Measurements from ENCODE around the gene ZNF587B.
"Not testable (repeated sequence)": the region's sequence is repeated elsewhere in the genome, so short reads cannot be mapped to it uniquely, and the experiment has no call there.

The ZNF587B gene

GRCh38 chr19:57817976-57818375, 12.1 kb upstream of the ZNF587B start:
- no peak for FAIRE-seq
- no peak for DNase-seq (ENCODE audit: insufficient read length, low spot score)

- no peak for FAIRE-seq
- DNase-seq (ENCODE audit: insufficient read length, low spot score) = no peak
Measured at GRCh38 chr19:57818378-57818777, 11.7 kb upstream of the ZNF587B start.

- FAIRE-seq (peak; percentile 66), DNase-seq (ENCODE audit: insufficient read length, low spot score) (peak; percentile 83)
Measured at GRCh38 chr19:57819475-57820148, 10.5 kb upstream of the ZNF587B start.

- no peak for DNase-seq (ENCODE audit: insufficient read length, low spot score)
- FAIRE-seq = no peak
Measured at GRCh38 chr19:57820599-57820998, 9.5 kb upstream of the ZNF587B start.

GRCh38 chr19:57821095-57821494, 9.0 kb upstream of the ZNF587B start:
- not testable (repeated sequence) for DNase-seq (ENCODE audit: insufficient read length, low spot score); FAIRE-seq

GRCh38 chr19:57821501-57821900, 8.6 kb upstream of the ZNF587B start:
- not testable (repeated sequence) for DNase-seq (ENCODE audit: insufficient read length, low spot score); FAIRE-seq

- DNase-seq (ENCODE audit: insufficient read length, low spot score); FAIRE-seq: not testable (repeated sequence)
Measured at GRCh38 chr19:57823155-57823554, 6.9 kb upstream of the ZNF587B start.

GRCh38 chr19:57823608-57824007, 6.5 kb upstream of the ZNF587B start:
- DNase-seq (ENCODE audit: insufficient read length, low spot score); FAIRE-seq: not testable (repeated sequence)

- no peak for DNase-seq (ENCODE audit: insufficient read length, low spot score)
- no peak for FAIRE-seq
Measured at GRCh38 chr19:57825511-57825910, 4.6 kb upstream of the ZNF587B start.

- DNase-seq (ENCODE audit: insufficient read length, low spot score) = no peak
Measured at GRCh38 chr19:57829316-57829715, 783 bp upstream of the ZNF587B start.

GRCh38 chr19:57836991-57837390, 6.9 kb downstream of the ZNF587B start:
- not testable (repeated sequence) for DNase-seq (ENCODE audit: insufficient read length, low spot score)
- peak; percentile 45 for FAIRE-seq

More at GRCh38 chr19:57829316-57829715, 783 bp upstream of the ZNF587B start:
- no peak for FAIRE-seq

- DNase-seq (ENCODE audit: insufficient read length, low spot score); FAIRE-seq: not testable (repeated sequence)
Measured at GRCh38 chr19:57838622-57839191, 8.6 kb downstream of the ZNF587B start.

- FAIRE-seq (no peak), DNase-seq (ENCODE audit: insufficient read length, low spot score) (no peak)
Measured at GRCh38 chr19:57841122-57841763, 11.1 kb downstream of the ZNF587B start.

GRCh38 chr19:57847164-57847563, 17.1 kb downstream of the ZNF587B start:
- not testable (repeated sequence) for DNase-seq (ENCODE audit: insufficient read length, low spot score); FAIRE-seq

GRCh38 chr19:57849162-57849665, 19.1 kb downstream of the ZNF587B start:
- DNase-seq (ENCODE audit: insufficient read length, low spot score); FAIRE-seq: not testable (repeated sequence)

GRCh38 chr19:57849666-57850473, 19.8 kb downstream of the ZNF587B start, which contains the start of gene ZNF587:
ZNF587 (plus strand) TSS chr19:57849859; CDS start chr19:57850039, 180 bp downstream.
- FAIRE-seq (peak; percentile 96), DNase-seq (ENCODE audit: insufficient read length, low spot score) (peak; percentile 28)

GRCh38 chr19:57850553-57851017, 20.5 kb downstream of the ZNF587B start:
- DNase-seq (ENCODE audit: insufficient read length, low spot score) = no peak
- FAIRE-seq = no peak

GRCh38 chr19:57851812-57852603, 21.9 kb downstream of the ZNF587B start:
- not testable (repeated sequence) for DNase-seq (ENCODE audit: insufficient read length, low spot score); FAIRE-seq

GRCh38 chr19:57854117-57854516, 24.0 kb downstream of the ZNF587B start:
- FAIRE-seq; DNase-seq (ENCODE audit: insufficient read length, low spot score): not testable (repeated sequence)
